Natural killer cell (primary cell): ENCODE measurements around the gene NAT9. TPM values are rescaled to one million over a fixed set of nuclear protein-coding genes. Genes with fewer than 3 reads are reported as not detected.

ENCODE experiments used
- ATAC-seq, 3 donors: fragments of 150-1000 bp in 2 of 3; fragments of 200-7000 bp in 1 of 3; cut with Tn5 transposase; 1 replicate in 1 of 3; 2 replicates in 2 of 3; pipeline ENCODE4 v1.10.0; 2021; ENCODE audit warnings: mild to moderate bottlenecking in 2 of 3, moderate library complexity in 2 of 3
- DNase-seq, 2 donors: peaks; one replicate each; pipeline versions ENCODE4 v3.0.0 to v3.0.0-alpha.2; 2013 to 2021; ENCODE audit warnings: mixed read lengths in 1 of 2
- H3K27ac ChIP-seq: one replicate; pipeline ENCODE4 v1.5.1; 2013; ENCODE audit warnings: mild to moderate bottlenecking, low read length
- H3K27me3 ChIP-seq: one replicate; pipeline ENCODE4 v1.6.1; 2013; ENCODE audit warnings: low read length; ENCODE audit not compliant: control insufficient read depth, insufficient read depth
- H3K36me3 ChIP-seq: one replicate; pipeline ENCODE4 v1.6.1; 2013; ENCODE audit warnings: low read length; ENCODE audit not compliant: control insufficient read depth, insufficient read depth
- H3K4me1 ChIP-seq: one replicate; pipeline ENCODE4 v1.6.1; 2013; ENCODE audit warnings: low read length; ENCODE audit not compliant: control insufficient read depth, insufficient read depth
- H3K4me3 ChIP-seq: one replicate; pipeline ENCODE4 v1.5.1; 2013; ENCODE audit warnings: low read length
- H3K9me3 ChIP-seq: one replicate; pipeline ENCODE4 v1.6.1; 2013; ENCODE audit warnings: low read length; ENCODE audit not compliant: control insufficient read depth, insufficient read depth
- H3K27ac Mint-ChIP-seq, 2 donors: one replicate each; pipeline ENCODE4 v1.8.0; 2022; ENCODE audit warnings: mild to moderate bottlenecking in 2 of 2, mixed read lengths in 2 of 2, moderate library complexity in 1 of 2
- H3K27me3 Mint-ChIP-seq, 2 donors: one replicate each; pipeline ENCODE4 v1.8.0; 2022; ENCODE audit warnings: low read depth in 2 of 2, mixed read lengths in 2 of 2
- H3K36me3 Mint-ChIP-seq: one replicate; pipeline ENCODE4 v1.8.0; 2022; ENCODE audit warnings: mixed read lengths
- H3K4me1 Mint-ChIP-seq, 2 donors: one replicate each; pipeline ENCODE4 v1.8.0; 2022; ENCODE audit warnings: mixed read lengths in 2 of 2
- H3K4me3 Mint-ChIP-seq: one replicate; pipeline ENCODE4 v1.8.0; 2022; ENCODE audit warnings: mild to moderate bottlenecking, moderate library complexity, mixed read lengths
- H3K9me3 Mint-ChIP-seq, 2 donors: one replicate each; pipeline ENCODE4 v1.8.0; 2022; ENCODE audit warnings: mixed read lengths in 2 of 2
- CTCF ChIP-seq: fragments of 200-600 bp; IDR thresholded peaks from one replicate; pipeline ENCODE4 v1.8.0; 2022; ENCODE audit warnings: antibody characterized with exemption
- WGBS: methylation state at CpG from one replicate; pipeline ENCODE4 v1.1.7; 2013; ENCODE audit warnings: missing lambda C conversion rate; ENCODE audit not compliant: insufficient coverage; 5-methylcytosine and 5-hydroxymethylcytosine counted together
- intact Hi-C: fragments of 100-400 bp; cut with micrococcal nuclease; formaldehyde crosslinking; loops from one replicate; pipeline ENCODE4 v1.14.2; 2022
- total RNA-seq, 4 donors: library from RNA; stranded (reverse); fragments of 120-200 nt in 1 of 4; gene quantifications; one replicate each; pipeline versions ENCODE4 v1.2.3 to v1.2.4, GENCODE V29; 2013 to 2022

Gene NAT9
- total RNA-seq, 3 donors from 2014 or later (not counting 1 experiment from before 2014, with no cell fraction given): 20.0 to 27.2 (median 24.8) TPM

GRCh38 chr17:74818291-74818938 lies 42.3 kb upstream of the NAT9 start:
- no peak overlapping the region for H3K4me3 Mint-ChIP-seq
- H3K4me1 Mint-ChIP-seq: peaks cover 6% of the 10 kb centered on the region in 2 donors
- DNase-seq (no peak), ATAC-seq (no peak)
- intact Hi-C loops: no loop called here
- H3K9me3 ChIP-seq: no peaks in the 10 kb centered on the region
- no peaks in the 10 kb centered on the region for H3K9me3 Mint-ChIP-seq
- no peaks in the 10 kb centered on the region for H3K36me3 Mint-ChIP-seq
- no peak overlapping the region for H3K4me3 ChIP-seq
- 96% methylated on average over 16 of the region's 16 CpGs for WGBS
- H3K27me3 ChIP-seq: no peaks in the 10 kb centered on the region
- no peak overlapping the region for H3K27ac ChIP-seq
- H3K27ac Mint-ChIP-seq: no peak overlapping the region
- no peaks in the 10 kb centered on the region for H3K27me3 Mint-ChIP-seq
- H3K4me1 ChIP-seq: peaks cover 6% of the 10 kb centered on the region
- no peak for TF ChIP-seq CTCF
- H3K36me3 ChIP-seq: peaks cover 32% of the 10 kb centered on the region

GRCh38 chr17:74816905-74817620 lies 40.9 kb upstream of the NAT9 start:
- H3K9me3 Mint-ChIP-seq: no peaks in the 10 kb centered on the region
- Histone ChIP-seq H3K9me3 (no peaks in the 10 kb centered on the region), H3K4me1 (peaks cover 10% of the 10 kb centered on the region), H3K4me3 (no peak overlapping the region), H3K36me3 (peaks cover 37% of the 10 kb centered on the region), H3K27me3 (no peaks in the 10 kb centered on the region), H3K27ac (no peak overlapping the region)
- no peak overlapping the region for H3K27ac Mint-ChIP-seq
- intact Hi-C loops: no loop called here
- no peak for TF ChIP-seq CTCF
- DNase-seq: no peak
- WGBS: 94% methylated on average over 17 of the region's 18 CpGs
- ATAC-seq: no peak
- H3K4me3 Mint-ChIP-seq: no peak overlapping the region
- H3K4me1 Mint-ChIP-seq: peaks cover 6 to 10% of the 10 kb centered on the region in 2 donors
- H3K27me3 Mint-ChIP-seq: no peaks in the 10 kb centered on the region
- H3K36me3 Mint-ChIP-seq: no peaks in the 10 kb centered on the region

- H3K9me3 ChIP-seq: no peaks in the 10 kb centered on the region
- H3K36me3 Mint-ChIP-seq: no peaks in the 10 kb centered on the region
- H3K27ac Mint-ChIP-seq: no peak overlapping the region
- no peak overlapping the region for H3K4me3 ChIP-seq
- no peak for TF ChIP-seq CTCF
- H3K36me3 ChIP-seq: peaks cover 35% of the 10 kb centered on the region
- H3K27me3 Mint-ChIP-seq: no peaks in the 10 kb centered on the region
- no peak for DNase-seq
- ATAC-seq: no peak
- no peak overlapping the region for H3K27ac ChIP-seq
- H3K4me1 Mint-ChIP-seq: peaks cover 6 to 10% of the 10 kb centered on the region in 2 donors
- H3K9me3 Mint-ChIP-seq: no peaks in the 10 kb centered on the region
- H3K4me3 Mint-ChIP-seq: no peak overlapping the region
- no peaks in the 10 kb centered on the region for H3K27me3 ChIP-seq
- 76% methylated on average over 15 of the region's 15 CpGs for WGBS
- peaks cover 14% of the 10 kb centered on the region for H3K4me1 ChIP-seq
- intact Hi-C loops: no loop called here
These were observed 39.6 kb upstream of the NAT9 start for GRCh38 chr17:74815550-74816370.
